NCI-H526 (cell line): ENCODE measurements around the gene MBP.
"Not testable (repeated sequence)": the region's sequence is repeated elsewhere in the genome, so short reads cannot be mapped to it uniquely, and the experiment has no call there.

ENCODE experiments used
- DNase-seq, 2 experiments: peaks; one replicate each; lab custom pipeline; 2025; lab: John Stamatoyannopoulos, UW

MBP gene

GRCh38 chr18:77022556-77022955 lies 110.0 kb downstream of the MBP start:
- no peak for DNase-seq

- no peak for DNase-seq
These were observed 110.5 kb downstream of the MBP start for GRCh38 chr18:77022116-77022515.

GRCh38 chr18:77021478-77021877 lies 111.1 kb downstream of the MBP start:
- DNase-seq: not testable (repeated sequence)

GRCh38 chr18:77021075-77021474 lies 111.5 kb downstream of the MBP start:
- no peak for DNase-seq

GRCh38 chr18:77020561-77020960 lies 112.0 kb downstream of the MBP start:
- DNase-seq: no peak

GRCh38 chr18:77019641-77020040 lies 112.9 kb downstream of the MBP start:
- DNase-seq: no peak

GRCh38 chr18:77018650-77019049 lies 113.9 kb downstream of the MBP start:
- DNase-seq: not testable (repeated sequence)

- DNase-seq: no peak
These were observed 115.2 kb downstream of the MBP start for GRCh38 chr18:77017355-77017754.

- no peak for DNase-seq
These were observed 115.6 kb downstream of the MBP start for GRCh38 chr18:77016936-77017335.

- no peak for DNase-seq
These were observed 116.5 kb downstream of the MBP start for GRCh38 chr18:77015771-77016710.

GRCh38 chr18:77015169-77015568 lies 117.4 kb downstream of the MBP start:
- DNase-seq: no peak

- no peak for DNase-seq
These were observed 118.0 kb downstream of the MBP start for GRCh38 chr18:77014538-77014937.

GRCh38 chr18:77013811-77014521 lies 118.6 kb downstream of the MBP start:
- DNase-seq: no peak

GRCh38 chr18:77012806-77013541 lies 119.6 kb downstream of the MBP start:
- no peak for DNase-seq

GRCh38 chr18:77012120-77012519 lies 120.5 kb downstream of the MBP start:
- no peak for DNase-seq

GRCh38 chr18:77009675-77010074 lies 122.9 kb downstream of the MBP start:
- DNase-seq: no peak

- DNase-seq: no peak
These were observed 123.8 kb downstream of the MBP start for GRCh38 chr18:77008576-77009315.

GRCh38 chr18:77008006-77008405 lies 124.6 kb downstream of the MBP start:
- DNase-seq: no peak

GRCh38 chr18:77007251-77007650 lies 125.3 kb downstream of the MBP start:
- DNase-seq: no peak

- DNase-seq: no peak
These were observed 126.0 kb downstream of the MBP start for GRCh38 chr18:77006305-77007175.
